NCI-H1092 (cell line): ENCODE measurements around the gene GMEB1.
"Not testable (repeated sequence)": the region's sequence is repeated elsewhere in the genome, so short reads cannot be mapped to it uniquely, and the experiment has no call there.

Experiments
- DNase-seq: peaks from one replicate; lab custom pipeline; 2025; lab: John Stamatoyannopoulos, UW

Gene GMEB1

DNA sequence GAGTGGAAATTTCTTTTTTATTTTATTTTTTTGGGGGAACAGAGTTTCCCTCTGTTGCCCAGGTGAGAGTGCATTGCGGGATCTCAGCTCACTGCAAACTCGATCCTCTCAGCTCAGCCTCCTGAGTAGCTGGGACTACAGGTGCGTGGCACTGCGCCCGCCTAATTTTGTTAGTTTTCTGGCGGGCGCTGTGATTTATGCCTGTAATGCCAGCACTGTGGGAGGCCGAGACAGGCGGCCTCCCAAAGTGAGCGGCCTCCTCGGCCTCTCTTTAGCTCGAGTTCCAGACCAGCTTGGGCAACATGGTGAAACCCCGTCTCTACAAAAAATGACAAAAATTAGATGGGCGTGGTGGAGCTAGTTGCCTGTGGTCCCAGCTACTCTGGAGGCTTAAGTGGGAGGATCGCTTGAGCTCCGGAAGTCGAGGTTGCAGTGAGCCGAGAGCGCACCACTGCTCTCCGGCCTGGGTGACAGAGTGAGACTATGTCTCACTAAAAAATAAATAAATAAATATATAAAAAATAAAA, 2.7 kb downstream of the GMEB1 start:
- no peak for DNase-seq

GRCh38 chr1:28672971-28673370, 4.4 kb downstream of the GMEB1 start:
- not testable (repeated sequence) for DNase-seq

- DNase-seq: no peak
Observed at GRCh38 chr1:28675924-28676257, 7.3 kb downstream of the GMEB1 start.

- DNase-seq: no peak
Observed at GRCh38 chr1:28680151-28680550, 11.6 kb downstream of the GMEB1 start.

GRCh38 chr1:28682840-28683239, 14.3 kb downstream of the GMEB1 start:
- DNase-seq: no peak

GRCh38 chr1:28684937-28685336, 16.4 kb downstream of the GMEB1 start:
- DNase-seq: no peak

DNA sequence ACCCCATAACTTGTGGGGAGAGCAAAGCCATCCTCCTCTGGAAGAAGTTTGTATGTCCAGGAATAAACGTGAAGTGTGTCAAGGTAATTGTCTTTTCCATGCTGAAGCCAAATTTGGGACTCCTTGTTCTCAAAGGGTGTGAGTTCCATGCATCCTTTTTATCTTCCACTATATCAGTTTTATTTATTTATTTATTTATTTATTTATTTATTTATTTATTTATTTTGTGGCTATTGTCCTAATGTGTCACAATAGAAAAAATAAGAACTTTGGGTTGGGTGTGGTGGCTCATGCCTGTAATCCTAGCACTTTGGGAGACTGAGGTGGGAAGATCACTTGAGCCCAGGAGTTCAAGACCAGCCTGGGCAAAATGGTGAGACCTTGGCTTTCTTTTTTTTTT, 23.0 kb downstream of the GMEB1 start:
- DNase-seq: not testable (repeated sequence)

DNA sequence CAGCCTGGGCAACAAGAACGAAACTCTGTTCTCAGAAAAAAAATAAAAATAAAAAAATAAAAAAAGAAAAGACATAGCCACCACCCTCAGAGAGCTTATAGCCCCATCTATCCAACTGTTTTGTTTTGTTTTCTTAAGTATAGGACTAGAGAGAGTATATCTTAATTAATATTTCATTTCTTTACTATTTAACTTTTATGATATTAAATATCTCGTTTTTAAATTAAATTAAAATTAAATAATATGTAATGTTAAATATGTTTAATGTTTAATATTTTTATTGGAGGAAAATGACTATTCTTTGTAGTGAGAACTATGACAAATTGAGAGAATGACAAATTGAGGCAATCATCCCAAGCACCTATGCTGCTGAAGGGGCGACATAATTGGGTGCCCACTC, 35.0 kb downstream of the GMEB1 start:
- DNase-seq: no peak

- no peak for DNase-seq
Observed at GRCh38 chr1:28716336-28716735, 47.8 kb downstream of the GMEB1 start.

DNA sequence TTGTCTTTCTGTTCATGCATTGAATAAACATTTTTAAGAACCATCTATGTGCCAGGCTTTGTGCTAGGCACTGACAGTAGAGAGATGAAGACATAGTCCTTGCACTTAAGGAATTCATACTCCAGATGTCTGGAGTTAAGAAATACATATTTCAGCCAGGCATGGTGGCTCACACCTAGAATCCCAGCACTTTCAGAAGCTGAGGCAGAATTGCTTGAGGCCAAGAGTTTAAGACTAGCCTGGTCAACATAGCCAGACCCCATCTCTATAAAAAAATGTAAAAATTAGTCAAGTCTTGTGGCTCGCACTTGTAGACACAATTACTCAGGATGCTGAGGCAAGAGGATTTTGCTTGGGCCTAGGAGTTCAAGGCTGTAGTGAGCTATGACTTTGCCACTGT, 49.6 kb downstream of the GMEB1 start:
- DNase-seq: no peak

DNA sequence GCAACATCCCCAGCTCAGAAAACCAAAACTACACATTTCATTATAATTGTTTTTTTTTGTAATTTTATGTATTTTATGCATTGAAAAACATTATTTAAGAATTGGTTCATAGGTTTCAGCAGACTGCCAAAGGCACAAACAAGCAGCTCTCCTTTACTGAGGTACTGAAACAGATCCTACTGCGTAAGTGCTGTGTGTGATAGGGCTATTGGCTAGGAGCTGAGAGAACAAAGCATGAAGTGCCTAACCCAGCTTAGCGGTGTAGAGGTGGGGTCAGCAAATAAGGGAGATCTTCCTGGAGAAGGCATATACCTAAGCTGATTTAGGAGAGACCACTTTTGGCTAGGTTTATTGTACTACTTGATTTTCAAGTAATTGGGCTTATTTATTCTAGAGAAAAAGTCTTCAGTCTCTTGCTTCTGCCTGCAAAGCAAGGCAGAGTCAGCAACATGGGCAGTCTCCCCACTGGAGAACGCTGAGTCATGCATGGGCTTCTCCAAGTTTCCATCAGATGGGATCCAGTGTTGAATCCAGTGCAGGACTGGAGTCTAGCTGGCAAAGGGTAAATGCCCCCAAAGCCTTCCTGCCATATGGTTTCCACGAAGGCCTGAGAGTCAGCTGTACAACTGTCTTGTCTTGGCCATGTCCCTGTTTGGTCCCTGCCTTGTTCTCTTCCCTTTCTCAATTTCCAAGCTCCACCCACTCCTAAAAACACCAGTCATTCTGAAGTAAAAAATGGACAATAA, 50.2 kb downstream of the GMEB1 start:
- DNase-seq: no peak

GRCh38 chr1:28719332-28719619, 50.7 kb downstream of the GMEB1 start:
- no peak for DNase-seq

DNA sequence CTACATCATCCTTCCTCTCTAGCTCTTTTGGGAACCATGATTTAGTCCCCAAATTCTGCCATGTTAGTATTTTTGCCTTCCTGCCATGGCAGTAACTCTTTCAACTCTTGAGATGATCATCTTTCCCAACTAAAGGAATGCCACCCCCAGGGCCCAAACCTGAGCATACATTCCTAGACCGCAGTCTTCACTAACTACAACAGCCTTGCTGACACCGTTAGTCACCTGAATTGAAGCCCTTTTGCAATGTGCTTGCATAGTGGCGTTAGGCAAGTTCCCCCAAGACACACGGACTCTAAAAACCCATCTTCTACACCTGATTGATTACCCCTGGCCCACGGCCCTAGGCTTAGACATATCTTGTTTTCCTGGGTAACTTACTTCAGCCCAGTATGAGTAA, 51.8 kb downstream of the GMEB1 start:
- DNase-seq: no peak

- not testable (repeated sequence) for DNase-seq
Observed at GRCh38 chr1:28721927-28722326, 53.3 kb downstream of the GMEB1 start.

- not testable (repeated sequence) for DNase-seq
Observed at GRCh38 chr1:28725365-28725764, 56.8 kb downstream of the GMEB1 start.

- no peak for DNase-seq
Observed at GRCh38 chr1:28735961-28736449, 67.4 kb downstream of the GMEB1 start.

GRCh38 chr1:28736450-28737306, 68.1 kb downstream of the GMEB1 start, which contains the start of gene YTHDF2:
TSS of gene YTHDF2 (plus strand) at chr1:28736940. CDS start at chr1:28737121, 181 bp downstream.
- peak; percentile 98 for DNase-seq

DNA sequence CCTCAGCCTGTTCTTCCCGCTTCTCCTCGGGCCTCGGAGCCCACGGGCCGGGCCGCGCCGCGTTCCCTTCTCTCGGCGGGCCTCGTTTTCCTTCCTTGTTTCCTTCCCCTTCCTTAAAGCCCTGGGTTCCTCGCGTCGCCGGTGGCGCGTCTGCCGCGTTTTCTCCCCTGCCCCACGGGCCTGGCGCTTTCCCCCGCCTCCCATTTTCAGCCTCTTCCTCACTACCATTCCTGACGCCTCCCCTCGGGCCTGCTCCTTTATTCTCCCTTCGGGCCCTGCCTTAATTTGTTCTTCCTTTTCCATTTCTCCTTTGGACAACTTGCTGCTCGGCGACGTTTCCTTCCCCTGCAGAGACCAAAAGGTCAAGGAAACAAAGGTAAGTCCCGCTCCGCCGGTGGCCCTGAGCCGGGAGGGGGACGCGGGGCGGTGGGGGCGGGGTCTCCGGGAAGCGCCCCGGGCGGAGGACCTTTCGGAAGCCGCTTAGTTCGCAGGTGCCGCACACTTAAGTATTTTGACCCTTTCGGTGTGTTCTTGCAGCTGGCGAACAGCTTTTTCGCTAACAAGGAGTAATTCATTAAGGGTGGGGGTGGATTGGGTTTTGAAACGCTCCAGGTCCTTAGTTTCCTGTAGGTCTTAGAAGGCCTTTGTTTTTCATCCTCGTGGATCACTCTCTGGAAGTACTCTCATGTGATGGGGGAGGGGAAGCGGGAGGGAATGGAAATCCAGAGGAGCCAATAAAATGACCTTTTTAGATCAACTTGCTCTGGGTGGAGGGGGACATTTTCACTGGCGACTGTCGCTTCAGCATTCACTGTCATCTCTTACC, 68.9 kb downstream of the GMEB1 start:
- DNase-seq: peak; percentile 68

DNA sequence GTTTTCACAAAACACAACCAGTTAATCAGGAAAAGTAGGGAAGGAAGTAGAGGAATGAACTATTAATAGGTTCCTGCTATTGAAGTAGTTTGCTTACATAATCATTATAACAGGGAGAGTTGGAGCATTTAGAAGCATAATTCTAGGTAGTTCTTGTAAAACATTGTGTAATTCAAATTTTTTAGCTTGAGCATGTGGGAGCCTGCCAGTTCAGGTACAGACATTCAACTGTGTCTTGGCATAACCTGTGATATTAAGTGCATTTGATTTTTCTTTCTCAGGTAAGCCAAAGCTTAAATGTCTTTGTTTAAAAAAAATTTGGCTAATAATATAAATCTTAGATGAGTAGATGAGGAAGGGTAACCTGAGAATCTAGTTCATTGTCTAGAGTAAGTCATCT, 71.5 kb downstream of the GMEB1 start:
- DNase-seq: no peak

- no peak for DNase-seq
Observed at GRCh38 chr1:28744184-28744583, 75.6 kb downstream of the GMEB1 start.

- no peak for DNase-seq
Observed at GRCh38 chr1:28745653-28746173, 77.1 kb downstream of the GMEB1 start.

DNA sequence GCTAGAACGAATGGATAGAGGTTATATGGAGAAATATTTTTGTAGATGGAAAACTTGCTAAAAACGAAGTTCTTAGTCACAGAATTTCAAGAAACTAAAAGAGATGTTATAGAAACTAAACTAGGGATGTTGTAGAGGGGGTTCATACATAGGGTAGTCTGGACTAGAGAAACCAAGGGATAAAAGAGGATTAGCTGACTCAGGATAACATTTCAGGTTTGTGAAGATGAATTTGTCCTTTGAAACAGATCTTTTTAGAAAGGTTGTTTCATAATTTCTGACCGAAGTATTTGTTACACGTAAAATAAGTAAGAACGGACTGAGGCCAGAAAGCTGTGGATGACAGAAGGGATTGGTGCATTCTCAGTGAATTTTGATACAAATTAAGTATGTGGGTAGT, 81.7 kb downstream of the GMEB1 start:
- DNase-seq: no peak
